K562 (cell line): ENCODE data around the gene NEURL4. TPM values are rescaled to one million over a fixed set of nuclear protein-coding genes. Genes with fewer than 3 reads are reported as not detected.
A peak's percentile ranks its signal among the peaks of the same experiment; 100 is the strongest.

Experiments used
- ARHGAP35 ChIP-seq: fragments of 450-650 bp; IDR thresholded peaks from 2 replicates; pipeline ENCODE4 v1.6.1; 2018; ENCODE audit not compliant: partially characterized antibody
- HNRNPUL1 ChIP-seq: fragments of 200-400 bp; formaldehyde crosslinking; IDR thresholded peaks from 2 replicates; pipeline ENCODE4 v1.6.1; 2017; ENCODE audit warnings: low read length
- MGA ChIP-seq: fragments of 450-650 bp; IDR thresholded peaks from 2 replicates; pipeline ENCODE4 v1.6.1; 2016; ENCODE audit warnings: mild to moderate bottlenecking, moderate library complexity
- NBN ChIP-seq: fragments of 450-650 bp; IDR thresholded peaks from 2 replicates; pipeline ENCODE4 v1.6.1; 2016; ENCODE audit warnings: low read depth, mild to moderate bottlenecking
- NKRF ChIP-seq: fragments of 450-650 bp; IDR thresholded peaks from 2 replicates; pipeline ENCODE4 v1.6.1; 2016; ENCODE audit warnings: borderline replicate concordance
- POU5F1 ChIP-seq: fragments of 150-350 bp; IDR thresholded peaks from 2 replicates; pipeline ENCODE4 v1.6.1; 2014; ENCODE audit warnings: borderline replicate concordance, low read length, low read depth, mild to moderate bottlenecking; ENCODE audit not compliant: partially characterized antibody
- RFX1 ChIP-seq: fragments of 450-650 bp; IDR thresholded peaks from 2 replicates; pipeline ENCODE4 v1.6.1; 2016; ENCODE audit warnings: mild to moderate bottlenecking, moderate library complexity
- TAF1 ChIP-seq: IDR thresholded peaks from 2 replicates; pipeline ENCODE4 v1.6.1; 2011; ENCODE audit warnings: mild to moderate bottlenecking, low read length, moderate library complexity; ENCODE audit not compliant: insufficient read depth, control insufficient read depth, severe bottlenecking; ENCODE audit errors: extremely low read depth
- TFAM ChIP-seq: fragments of 250-450 bp; sonication (Bioruptor Pico); conservative IDR thresholded peaks from 2 replicates; pipeline ENCODE4 v1.5.0; 2021; ENCODE audit warnings: mild to moderate bottlenecking, moderate library complexity
- THRA ChIP-seq: fragments of 450-650 bp; IDR thresholded peaks from 2 replicates; pipeline ENCODE4 v1.6.1; 2017; ENCODE audit warnings: mild to moderate bottlenecking, moderate library complexity
- ZFX ChIP-seq: sonication (generic); formaldehyde crosslinking; IDR thresholded peaks from 2 replicates; pipeline ENCODE4 v1.8.0; 2022; ENCODE audit warnings: mild to moderate bottlenecking, missing genetic modification reagents, moderate library complexity
- polyA plus RNA-seq, 8 experiments: library from polyadenylated mRNA; depleted of rRNA in 4 of 8; stranded (reverse) in 5 of 8; unstranded in 3 of 8; fragments of >200 nt; fragmentation: Nextera tagmentation in 2 of 8; fragmentation: Illumina TruSeq in 1 of 8; extraction: Ambion mirVana in 2 of 8; extraction: Trizol in 1 of 8; gene quantifications; 2 replicates each; pipeline versions ENCODE4 v1.2.1 to v1.2.3, GENCODE V29; 2011 to 2014; ENCODE audit warnings: inconsistent platforms in 1 of 8, missing spikeins in 1 of 8
- total RNA-seq, 7 experiments: library from RNA; depleted of rRNA in 6 of 7; stranded (reverse); fragments of >200 nt in 6 of 7; fragmentation: Illumina TruSeq in 2 of 7; extraction: Trizol in 2 of 7; gene quantifications; 2 replicates each; pipeline versions ENCODE4 v1.2.1 to v1.2.3, GENCODE V29; 2011 to 2021; ENCODE audit warnings: low replicate concordance in 1 of 7

The NEURL4 gene
- total and polyA plus RNA-seq, 9 of the 15 experiments (the other 6 are each of a cell fraction or from before 2014, with no cell fraction given), result 0.08 to 37.4 (median 11.5) TPM

GRCh38 chr17:7280519-7281073, 48.5 kb downstream of the NEURL4 start (continued):
- TF ChIP-seq NKRF (no peak), TFAM (no peak), ARHGAP35 (no peak), THRA (no peak), ZFX (CRISPR knock-in tag) (no peak), RFX1 (no peak), NBN (no peak), POU5F1 (no peak), MGA (peak; percentile 94), HNRNPUL1 (no peak), TAF1 (peak; percentile 25)
